Vagina (tissue), 2 donors: ENCODE measurements around the gene FAM163B. TPM values are rescaled to one million over a fixed set of nuclear protein-coding genes. Genes with fewer than 3 reads are reported as not detected.

Experiments
- DNase-seq, 2 donors: peaks; one replicate each; pipeline ENCODE4 v3.0.0-alpha.2; 2017; ENCODE audit errors: extremely low spot score in 2 of 2
- H3K27ac ChIP-seq: fragments of 200-600 bp; sonication (generic); one replicate; pipeline ENCODE4 v1.5.1; 2019
- H3K27me3 ChIP-seq: fragments of 200-600 bp; sonication (generic); one replicate; pipeline ENCODE4 v1.5.1; 2019
- H3K36me3 ChIP-seq, 2 donors: fragments of 200-600 bp; sonication (generic); one replicate each; pipeline ENCODE4 v1.5.1; 2017 to 2019
- H3K4me1 ChIP-seq: fragments of 200-600 bp; sonication (generic); one replicate; pipeline ENCODE4 v1.5.1; 2019
- H3K4me3 ChIP-seq, 2 donors: fragments of 200-600 bp; sonication (generic); 1 replicate in 1 of 2; 2 replicates in 1 of 2; pipeline ENCODE4 v1.5.1; 2016 to 2019
- H3K9me3 ChIP-seq: fragments of 200-600 bp; sonication (generic); one replicate; pipeline ENCODE4 v1.5.1; 2019
- CTCF ChIP-seq, 3 experiments: fragments of 450-650 bp in 2 of 3; fragments of 200-600 bp in 1 of 3; sonication (generic) in 1 of 3; IDR thresholded peaks; one replicate each; pipeline ENCODE4 v1.5.1; 2017 to 2019; ENCODE audit warnings: antibody characterized with exemption in 3 of 3, mild to moderate bottlenecking in 2 of 3, moderate library complexity in 2 of 3
- POLR2A ChIP-seq, 2 donors: fragments of 450-650 bp; IDR thresholded peaks; one replicate each; pipeline ENCODE4 v1.6.1; 2017; ENCODE audit warnings: antibody characterized with exemption in 2 of 2, mild to moderate bottlenecking in 2 of 2, moderate library complexity in 2 of 2
- POLR2AphosphoS5 ChIP-seq, 2 donors: sonication (generic); formaldehyde crosslinking; IDR thresholded peaks; one replicate each; pipeline ENCODE4 v1.9.0; 2017; ENCODE audit warnings: antibody characterized with exemption in 2 of 2, mild to moderate bottlenecking in 2 of 2, low read depth in 1 of 2; ENCODE audit not compliant: insufficient read depth in 1 of 2
- intact Hi-C: fragments of 100-400 bp; cut with DNase I; formaldehyde crosslinking; loops from one replicate; pipeline ENCODE4 v1.15.1; 2023
- total RNA-seq: library from RNA; depleted of rRNA; stranded (reverse); fragments of >200 nt; gene quantifications from one replicate; pipeline ENCODE4 v1.2.3, GENCODE V29; 2016

Gene FAM163B
- total RNA-seq, 1 donor from 2014 or later = not detected

- intact Hi-C loops = no loop called here
- H3K27ac ChIP-seq = no peak overlapping the region
- TF ChIP-seq POLR2A (IDR thresholded peaks at IDR 0.05) = no peak
- TF ChIP-seq POLR2AphosphoS5 (IDR thresholded peaks at IDR 0.05; ENCODE audit: insufficient read depth in 1 of 2, low read depth in 1 of 2) = no peak
- no peak for TF ChIP-seq CTCF (IDR thresholded peaks at IDR 0.05)
- H3K27me3 ChIP-seq = no peaks in the 10 kb centered on the region
- H3K36me3 ChIP-seq = no peaks in the 10 kb centered on the region
- H3K4me3 ChIP-seq = no peak overlapping the region
- no peaks in the 10 kb centered on the region for H3K9me3 ChIP-seq
- no peak for DNase-seq
- H3K4me1 ChIP-seq = no peaks in the 10 kb centered on the region
Measured at GRCh38 chr9:133552236-133552635, 57.0 kb downstream of the FAM163B start.

- Histone ChIP-seq H3K4me3 (no peak overlapping the region), H3K27ac (no peak overlapping the region), H3K4me1 (no peaks in the 10 kb centered on the region), H3K27me3 (no peaks in the 10 kb centered on the region), H3K9me3 (no peaks in the 10 kb centered on the region), H3K36me3 (no peaks in the 10 kb centered on the region)
- intact Hi-C loops = no loop called here
- TF ChIP-seq POLR2AphosphoS5 (IDR thresholded peaks at IDR 0.05; ENCODE audit: insufficient read depth in 1 of 2, low read depth in 1 of 2) (no peak), CTCF (IDR thresholded peaks at IDR 0.05) (no peak), POLR2A (IDR thresholded peaks at IDR 0.05) (no peak)
- DNase-seq = no peak
Measured at GRCh38 chr9:133551446-133551845, 57.7 kb downstream of the FAM163B start.

GRCh38 chr9:133547116-133547515 lies 62.1 kb downstream of the FAM163B start:
- no peaks in the 10 kb centered on the region for H3K27me3 ChIP-seq
- intact Hi-C loops = no loop called here

GRCh38 chr9:133546287-133546680 lies 62.9 kb downstream of the FAM163B start:
- no peak overlapping the region for H3K4me3 ChIP-seq
- no peak for TF ChIP-seq POLR2AphosphoS5 (IDR thresholded peaks at IDR 0.05; ENCODE audit: insufficient read depth in 1 of 2, low read depth in 1 of 2)
- TF ChIP-seq CTCF (IDR thresholded peaks at IDR 0.05) = no peak
- TF ChIP-seq POLR2A (IDR thresholded peaks at IDR 0.05) = no peak
- no peaks in the 10 kb centered on the region for H3K27me3 ChIP-seq
- no peaks in the 10 kb centered on the region for H3K4me1 ChIP-seq
- no peaks in the 10 kb centered on the region for H3K36me3 ChIP-seq
- no peaks in the 10 kb centered on the region for H3K9me3 ChIP-seq
- H3K27ac ChIP-seq = no peak overlapping the region
- DNase-seq = no peak
- intact Hi-C loops = no loop called here

More at GRCh38 chr9:133547116-133547515, 62.1 kb downstream of the FAM163B start:
- no peaks in the 10 kb centered on the region for H3K4me1 ChIP-seq
- H3K4me3 ChIP-seq = no peak overlapping the region
- no peak for DNase-seq
- TF ChIP-seq CTCF (IDR thresholded peaks at IDR 0.05) = no peak
- TF ChIP-seq POLR2A (IDR thresholded peaks at IDR 0.05) = no peak
- no peak for TF ChIP-seq POLR2AphosphoS5 (IDR thresholded peaks at IDR 0.05; ENCODE audit: insufficient read depth in 1 of 2, low read depth in 1 of 2)
- no peaks in the 10 kb centered on the region for H3K9me3 ChIP-seq
- H3K27ac ChIP-seq = no peak overlapping the region
- H3K36me3 ChIP-seq = no peaks in the 10 kb centered on the region

- H3K27me3 ChIP-seq = no peaks in the 10 kb centered on the region
- no peak for DNase-seq
- no peaks in the 10 kb centered on the region for H3K4me1 ChIP-seq
- no peak overlapping the region for H3K4me3 ChIP-seq
- H3K27ac ChIP-seq = no peak overlapping the region
- intact Hi-C loops = no loop called here
- no peaks in the 10 kb centered on the region for H3K36me3 ChIP-seq
- H3K9me3 ChIP-seq = no peaks in the 10 kb centered on the region
- TF ChIP-seq POLR2AphosphoS5 (IDR thresholded peaks at IDR 0.05; ENCODE audit: insufficient read depth in 1 of 2, low read depth in 1 of 2) (no peak), CTCF (IDR thresholded peaks at IDR 0.05) (no peak), POLR2A (IDR thresholded peaks at IDR 0.05) (no peak)
Measured at GRCh38 chr9:133545494-133546286, 63.5 kb downstream of the FAM163B start.
